Measurements from ENCODE around the gene SEC31A. TPM values are rescaled to one million over a fixed set of nuclear protein-coding genes. Genes with fewer than 3 reads are reported as not detected.

Gene SEC31A
- total and polyA plus RNA-seq, 2 experiments from 2014 or later: 147 to 252 TPM

GRCh38 chr4:82774711-82775171 lies 116.2 kb downstream of the SEC31A start:
- Histone ChIP-seq H3K4me1 (ENCODE audit: low read depth) (no peaks in the 10 kb centered on the region), H3K9me3 (ENCODE audit: low read depth) (no peaks in the 10 kb centered on the region), H3K36me3 (no peaks in the 10 kb centered on the region), H3K4me3 (no peak overlapping the region), H3K27ac (no peak overlapping the region), H3K27me3 (no peaks in the 10 kb centered on the region)
- TF ChIP-seq CTCF (IDR thresholded peaks at IDR 0.05; ENCODE audit: low read depth, low read length): no peak
- no peak for DNase-seq (ENCODE audit: low read depth in 1 of 2, low spot score in 1 of 2)

GRCh38 chr4:82773057-82773456 lies 117.9 kb downstream of the SEC31A start:
- Histone ChIP-seq H3K36me3 (no peaks in the 10 kb centered on the region), H3K27ac (no peak overlapping the region), H3K9me3 (ENCODE audit: low read depth) (no peaks in the 10 kb centered on the region), H3K4me3 (no peak overlapping the region), H3K4me1 (ENCODE audit: low read depth) (no peaks in the 10 kb centered on the region), H3K27me3 (peaks cover 13% of the 10 kb centered on the region)
- TF ChIP-seq CTCF (IDR thresholded peaks at IDR 0.05; ENCODE audit: low read depth, low read length): no peak
- no peak for DNase-seq (ENCODE audit: low read depth in 1 of 2, low spot score in 1 of 2)

GRCh38 chr4:82770607-82771006 lies 120.3 kb downstream of the SEC31A start:
- Histone ChIP-seq H3K27ac (no peak overlapping the region), H3K27me3 (peaks cover 13% of the 10 kb centered on the region), H3K4me3 (no peak overlapping the region), H3K4me1 (ENCODE audit: low read depth) (no peaks in the 10 kb centered on the region), H3K36me3 (no peaks in the 10 kb centered on the region), H3K9me3 (ENCODE audit: low read depth) (no peaks in the 10 kb centered on the region)
- DNase-seq (ENCODE audit: low read depth in 1 of 2, low spot score in 1 of 2): no peak
- TF ChIP-seq CTCF (IDR thresholded peaks at IDR 0.05; ENCODE audit: low read depth, low read length): no peak

Other genes with a start within 250 kb of the SEC31A start
- gene SCD5, start 92.4 kb downstream of the SEC31A start, total RNA-seq: 4.7 and 7.4 TPM in 2 replicates
- gene SCD5, start 92.4 kb downstream of the SEC31A start, polyA plus RNA-seq: 1.5 and 3.7 TPM in 2 replicates
- 11.9 and 23.8 TPM in 2 replicates for gene THAP9, start 9.6 kb upstream of the SEC31A start, total RNA-seq
- gene THAP9, start 9.6 kb upstream of the SEC31A start, polyA plus RNA-seq: 4.4 and 13.5 TPM in 2 replicates
- 8.7 and 9.2 TPM in 2 replicates for gene LIN54, start 119.7 kb upstream of the SEC31A start, total RNA-seq
- gene LIN54, start 119.7 kb upstream of the SEC31A start, polyA plus RNA-seq: 4.5 and 4.8 TPM in 2 replicates
- gene COPS4, start 144.0 kb upstream of the SEC31A start, total RNA-seq: 39.9 and 45.7 TPM in 2 replicates
- gene COPS4, start 144.0 kb upstream of the SEC31A start, polyA plus RNA-seq: 78.7 and 101 TPM in 2 replicates
- not detected in 2 replicates for gene PLAC8, start 223.6 kb upstream of the SEC31A start, total RNA-seq
- gene PLAC8, start 223.6 kb upstream of the SEC31A start, polyA plus RNA-seq: 0.21 and 1.9 TPM in 2 replicates

Measured in cardiac muscle cell (in vitro differentiated cells and primary cell).